Right lobe of liver (tissue), 4 donors: ENCODE measurements around the gene SPAG16.

ENCODE experiments used
- CTCF ChIP-seq, 4 donors: fragments of 200-600 bp in 3 of 4; fragments of 450-650 bp in 1 of 4; IDR thresholded peaks; one replicate each; pipeline versions ENCODE4 v1.5.1 to v1.8.0; 2016 to 2022; ENCODE audit warnings: antibody characterized with exemption in 4 of 4, mild to moderate bottlenecking in 2 of 4
- POLR2A ChIP-seq: fragments of 450-650 bp; IDR thresholded peaks from one replicate; pipeline ENCODE4 v1.6.1; 2017; ENCODE audit warnings: antibody characterized with exemption, mild to moderate bottlenecking
- donor health status: DM: no; HTN: no; CAD: no.
- donor health status: DM: no; HTN: no; CAD: no.
- donor health status: DM: no; HTN: yes; CAD: no.

GRCh38 chr2:213640738-213641425, 356.6 kb downstream of the SPAG16 start:
- no peak for TF ChIP-seq POLR2A
- TF ChIP-seq CTCF (IDR thresholded peaks at IDR 0.05): no peak
